ENCODE measurements around the gene ZBTB7C. TPM values are rescaled to one million over a fixed set of nuclear protein-coding genes. Genes with fewer than 3 reads are reported as not detected.

Gene ZBTB7C
- total and polyA plus RNA-seq, 10 of the 15 experiments (the other 5 are each of a cell fraction or from before 2014, with no cell fraction given), result under 0.01 to 0.08 (median 0.01) TPM; not detected in 7

- no peak overlapping the region for H3K4me2 ChIP-seq (ENCODE audit: control insufficient read depth, insufficient read depth)
- in situ Hi-C loops (cut with MboI) (no loop called here), intact Hi-C loops (cut with micrococcal nuclease; ENCODE audit: unreplicated experiment) (no loop called here)
- no peaks in the 10 kb centered on the region for H3K9me3 ChIP-seq (replicated peaks; ENCODE audit: control insufficient read depth, insufficient read depth, low read length)
- no peak overlapping the region for H3K27ac ChIP-seq (ENCODE audit: control insufficient read depth, insufficient read depth)
- peaks cover 0 to under 1% of the 10 kb centered on the region in 2 experiments; a peak in 2 of 4 replicates for H3K27me3 ChIP-seq (replicated peaks in 1 of 2; ENCODE audit: control insufficient read depth in 2 of 2, insufficient read depth in 2 of 2, low read length in 1 of 2)
- H3K4me1 ChIP-seq (ENCODE audit: control insufficient read depth, insufficient read depth, low read length), result no peaks in the 10 kb centered on the region
- POLR2A ChIA-PET, result interaction anchor here (0.5 kb wide), 1 partner anchor 498 kb away, joined by 3 read pairs; the partner anchor contains the start of gene SMAD2
- WGBS (ENCODE audit: insufficient coverage, insufficient replicate concordance, low lambda C conversion rate, missing lambda C conversion rate), result 24% methylated on average over 9 of the region's 9 CpGs
- no peaks in the 10 kb centered on the region for H3K36me3 ChIP-seq (ENCODE audit: control insufficient read depth in 2 of 2, insufficient read depth in 2 of 2, low read length in 1 of 2)
- no peak overlapping the region for H3K4me3 ChIP-seq
- no peak overlapping the region for H2AFZ ChIP-seq (ENCODE audit: control insufficient read depth, low read depth, low read length)
- no peaks in the 10 kb centered on the region for H4K20me1 ChIP-seq (ENCODE audit: control insufficient read depth, insufficient read depth)
- BruUV-seq (replicated peaks), result no TSS peak
- DNase-seq (ENCODE audit: low read depth, low spot score) (no peak), FAIRE-seq (no peak), ATAC-seq (no peak)
- SMC1A ChIA-PET (ENCODE audit: uncharacterized antibody, unreplicated experiment), result no interaction called here
- no peaks in the 10 kb centered on the region for H3K79me2 ChIP-seq (ENCODE audit: control insufficient read depth, insufficient read depth, low read length)
- RAD21 ChIA-PET (ENCODE audit: unreplicated experiment), result no interaction called here
- TF ChIP-seq HSF1 (IDR thresholded peaks at IDR 0.05; ENCODE audit: low read depth, low read length), result no peak
- TF ChIP-seq TARDBP (IDR thresholded peaks at IDR 0.05; ENCODE audit: borderline replicate concordance), result no peak
- TF ChIP-seq CREM (IDR thresholded peaks at IDR 0.05; ENCODE audit: low read depth), result no peak
- TF ChIP-seq STAT1 (conservative IDR thresholded peaks at IDR 0.05), result no peak
- TF ChIP-seq CEBPZ (IDR thresholded peaks at IDR 0.05; ENCODE audit: low read depth, low read length), result no peak
- no peak for TF ChIP-seq NFIC (IDR thresholded peaks at IDR 0.05; ENCODE audit: low read depth, low read length)
- no peak for TF ChIP-seq SP1 (IDR thresholded peaks at IDR 0.05; ENCODE audit: low read depth, low read length)
- TF ChIP-seq CREB1 (IDR thresholded peaks at IDR 0.05; ENCODE audit: low read depth), result no peak
- no peak for TF ChIP-seq BMI1 (IDR thresholded peaks at IDR 0.05; ENCODE audit: borderline replicate concordance)
- no peak for TF ChIP-seq ZNF207 (IDR thresholded peaks at IDR 0.05; ENCODE audit: borderline replicate concordance)
- TF ChIP-seq SPI1 (IDR thresholded peaks at IDR 0.05; ENCODE audit: borderline replicate concordance, insufficient read depth, low read depth, low read length), result no peak
- no peak for TF ChIP-seq RAD21 (IDR thresholded peaks at IDR 0.05; ENCODE audit: insufficient read depth, low read depth, low read length)
- no peak for TF ChIP-seq IRF5 (IDR thresholded peaks at IDR 0.05; ENCODE audit: borderline replicate concordance)
- no peak for TF ChIP-seq NR2F1 (conservative IDR thresholded peaks at IDR 0.05)
- no peak for TF ChIP-seq MEF2A (IDR thresholded peaks at IDR 0.05; ENCODE audit: insufficient read depth, low read depth, low read length)
- TF ChIP-seq CHD2 (IDR thresholded peaks at IDR 0.05; ENCODE audit: borderline replicate concordance, low read depth, low read length), result no peak
- no peak for TF ChIP-seq ATF7 (IDR thresholded peaks at IDR 0.05; ENCODE audit: low read depth)
- no peak overlapping the region for H3K9ac ChIP-seq (ENCODE audit: control insufficient read depth, insufficient read depth, low read length)
- CTCF ChIA-PET, result interaction anchor here (1.7 kb wide), 2 partner anchors 13 to 17 kb away, joined by 3 to 5 read pairs; no protein-coding TSS in a partner anchor
Measured at GRCh38 chr18:48428475-48429177, 19.4 kb upstream of the ZBTB7C start.

All from GM12878 (cell line).